Thoracic aorta (tissue), 2 donors: ENCODE measurements around the gene SLC12A4. TPM values are rescaled to one million over a fixed set of nuclear protein-coding genes. Genes with fewer than 3 reads are reported as not detected.

Experiments
- ATAC-seq: fragments of 150-250 bp; one replicate; pipeline ENCODE4 v1.8.0; 2017; ENCODE audit warnings: low read depth; ENCODE audit not compliant: insufficient number of reproducible peaks, low FRiP score
- DNase-seq: peaks from one replicate; pipeline ENCODE4 v3.0.0-alpha.2; 2020; ENCODE audit warnings: low spot score
- H3K27ac ChIP-seq, 2 donors: fragments of 200-600 bp; sonication (generic); 1 replicate in 1 of 2; 2 replicates in 1 of 2; pipeline ENCODE4 v1.5.1; 2016; ENCODE audit warnings: mild to moderate bottlenecking in 2 of 2, moderate library complexity in 2 of 2
- H3K27me3 ChIP-seq: fragments of 200-600 bp; sonication (generic); replicated peaks from 2 replicates; pipeline ENCODE4 v1.6.0; 2016; ENCODE audit warnings: mild to moderate bottlenecking; ENCODE audit not compliant: insufficient read depth
- H3K36me3 ChIP-seq: fragments of 200-600 bp; sonication (generic); one replicate; pipeline ENCODE4 v1.5.1; 2016
- H3K4me1 ChIP-seq, 2 donors: fragments of 200-600 bp; sonication (generic); 1 replicate in 1 of 2; 2 replicates in 1 of 2; pipeline versions ENCODE4 v1.5.1 to v1.6.0; 2016; ENCODE audit warnings: low read depth in 2 of 2, mild to moderate bottlenecking in 1 of 2; ENCODE audit not compliant: control insufficient read depth in 1 of 2
- H3K4me3 ChIP-seq: fragments of 200-600 bp; sonication (generic); 2 replicates; pipeline ENCODE4 v1.5.1; 2016; ENCODE audit warnings: mild to moderate bottlenecking
- H3K9me3 ChIP-seq: fragments of 200-600 bp; sonication (generic); 2 replicates; pipeline ENCODE4 v1.5.1; 2016
- total RNA-seq, 2 donors: library from RNA; depleted of rRNA; stranded (reverse); fragments of >200 nt; gene quantifications; one replicate each; pipeline versions ENCODE4 v1.1.0 to v1.2.3, GENCODE V29; 2016
- TF ChIP-seq, protein P1 (sequence below): fragments of 200-600 bp; sonication (generic); IDR thresholded peaks from one replicate; pipeline ENCODE4 v1.5.1; 2019; ENCODE audit warnings: antibody characterized with exemption

Gene SLC12A4
- total RNA-seq, 2 donors from 2014 or later = 163 to 168 TPM

DNA sequence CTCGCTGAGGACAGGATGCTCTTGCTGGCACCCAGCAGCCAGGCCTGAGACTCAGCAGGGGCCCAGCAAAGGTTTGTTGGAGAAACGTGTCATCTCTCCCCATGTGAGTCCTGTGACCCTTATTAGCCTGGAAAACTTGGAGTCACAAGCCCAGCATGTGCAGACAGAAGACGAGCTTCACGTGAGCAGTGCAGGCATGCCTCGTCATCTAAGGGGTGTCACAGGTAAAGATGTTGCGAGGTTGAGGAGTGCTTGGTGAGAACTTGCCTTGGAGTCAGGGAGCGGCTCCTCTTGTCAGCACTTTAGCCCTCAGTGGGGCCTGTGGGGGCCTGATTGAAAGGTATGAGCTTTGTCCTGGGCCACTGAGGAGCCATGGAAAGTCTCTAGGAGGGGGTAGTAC is 34.6 kb downstream of the SLC12A4 start:
- H3K36me3 ChIP-seq = peaks cover 14% of the 10 kb centered on the region
- no peaks in the 10 kb centered on the region for H3K27me3 ChIP-seq
- TF ChIP-seq, protein P1, sequence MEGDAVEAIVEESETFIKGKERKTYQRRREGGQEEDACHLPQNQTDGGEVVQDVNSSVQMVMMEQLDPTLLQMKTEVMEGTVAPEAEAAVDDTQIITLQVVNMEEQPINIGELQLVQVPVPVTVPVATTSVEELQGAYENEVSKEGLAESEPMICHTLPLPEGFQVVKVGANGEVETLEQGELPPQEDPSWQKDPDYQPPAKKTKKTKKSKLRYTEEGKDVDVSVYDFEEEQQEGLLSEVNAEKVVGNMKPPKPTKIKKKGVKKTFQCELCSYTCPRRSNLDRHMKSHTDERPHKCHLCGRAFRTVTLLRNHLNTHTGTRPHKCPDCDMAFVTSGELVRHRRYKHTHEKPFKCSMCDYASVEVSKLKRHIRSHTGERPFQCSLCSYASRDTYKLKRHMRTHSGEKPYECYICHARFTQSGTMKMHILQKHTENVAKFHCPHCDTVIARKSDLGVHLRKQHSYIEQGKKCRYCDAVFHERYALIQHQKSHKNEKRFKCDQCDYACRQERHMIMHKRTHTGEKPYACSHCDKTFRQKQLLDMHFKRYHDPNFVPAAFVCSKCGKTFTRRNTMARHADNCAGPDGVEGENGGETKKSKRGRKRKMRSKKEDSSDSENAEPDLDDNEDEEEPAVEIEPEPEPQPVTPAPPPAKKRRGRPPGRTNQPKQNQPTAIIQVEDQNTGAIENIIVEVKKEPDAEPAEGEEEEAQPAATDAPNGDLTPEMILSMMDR = no peak
- DNase-seq (no peak), ATAC-seq (no peak)
- peaks cover 17 to 21% of the 10 kb centered on the region in 2 donors for H3K4me1 ChIP-seq
- H3K27ac ChIP-seq = no peak overlapping the region
- no peak overlapping the region for H3K4me3 ChIP-seq
- H3K9me3 ChIP-seq = no peaks in the 10 kb centered on the region

DNA sequence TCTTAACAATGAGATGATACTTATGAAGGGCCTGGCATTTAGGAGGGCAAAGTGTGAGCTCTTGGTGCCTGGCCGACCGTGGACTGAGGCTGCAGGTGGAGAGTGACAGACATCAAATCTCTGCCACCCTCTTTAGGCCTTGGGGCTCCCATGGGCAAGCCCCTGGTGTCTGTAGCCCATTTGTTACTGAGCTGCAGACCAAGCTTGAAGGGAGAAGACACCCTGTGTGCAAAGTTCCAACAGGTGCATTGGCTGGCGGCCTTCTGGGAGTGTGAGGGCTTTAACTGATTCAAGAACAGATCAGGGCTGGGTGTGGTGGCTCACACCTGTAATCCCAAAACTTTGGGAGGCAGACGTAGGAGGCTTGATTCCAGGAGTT is 36.0 kb downstream of the SLC12A4 start:
- Histone ChIP-seq H3K4me1 (peaks cover 16 to 20% of the 10 kb centered on the region in 2 donors), H3K9me3 (no peaks in the 10 kb centered on the region), H3K4me3 (no peak overlapping the region), H3K27me3 (no peaks in the 10 kb centered on the region), H3K27ac (no peak overlapping the region), H3K36me3 (peaks cover 20% of the 10 kb centered on the region)
- TF ChIP-seq, protein P1 = no peak
- ATAC-seq (no peak), DNase-seq (no peak)

DNA sequence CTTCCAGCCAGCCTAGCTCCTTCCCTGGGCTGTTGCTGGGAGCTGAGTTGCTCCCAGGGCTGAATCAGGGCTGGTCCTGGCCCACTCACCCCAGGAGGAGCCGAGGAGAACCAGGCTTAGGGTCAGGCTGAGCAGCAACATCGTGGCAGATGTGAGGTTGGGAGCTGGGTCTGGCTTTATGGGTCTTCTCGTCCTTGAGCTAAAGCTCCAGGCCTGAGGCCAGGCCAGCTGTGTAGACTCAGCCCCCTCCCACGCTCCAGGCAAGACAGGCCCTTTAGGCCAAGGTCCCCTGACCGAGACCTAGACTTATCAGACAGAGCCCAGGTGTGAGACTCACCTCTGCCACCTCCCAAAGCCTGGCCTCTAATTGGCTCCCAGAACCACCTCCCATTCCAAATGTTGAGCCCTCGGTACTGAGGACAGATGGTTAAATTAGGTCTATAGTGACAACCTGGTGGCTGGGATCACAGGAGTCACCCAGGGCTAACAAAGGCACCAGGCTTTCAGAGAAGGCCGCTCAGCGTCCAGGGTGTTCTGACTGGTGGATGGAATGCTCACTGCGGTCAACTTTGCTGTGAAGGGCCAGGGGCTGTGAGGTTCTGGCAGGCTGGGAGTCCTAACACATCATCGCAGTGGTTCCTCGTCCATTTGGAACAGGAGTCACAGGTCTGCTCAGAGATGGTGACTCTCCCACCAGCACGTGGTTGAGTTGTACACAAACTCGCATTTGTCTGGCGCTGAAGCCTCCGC is 36.5 kb downstream of the SLC12A4 start, which contains the start of gene CTRL:
CTRL (minus strand) TSS at position 151 of the 750 bp plus-strand sequence; CDS start at position 141, 10 bp downstream.
- no peaks in the 10 kb centered on the region for H3K27me3 ChIP-seq
- H3K36me3 ChIP-seq = peaks cover 22% of the 10 kb centered on the region
- H3K4me1 ChIP-seq = peaks cover 11 to 17% of the 10 kb centered on the region in 2 donors
- H3K9me3 ChIP-seq = no peaks in the 10 kb centered on the region
- TF ChIP-seq, protein P1 = no peak
- no peak within 1 kb of the TSS for H3K27ac ChIP-seq
- DNase-seq (no peak), ATAC-seq (no peak)
- no peak within 1 kb of the TSS for H3K4me3 ChIP-seq

DNA sequence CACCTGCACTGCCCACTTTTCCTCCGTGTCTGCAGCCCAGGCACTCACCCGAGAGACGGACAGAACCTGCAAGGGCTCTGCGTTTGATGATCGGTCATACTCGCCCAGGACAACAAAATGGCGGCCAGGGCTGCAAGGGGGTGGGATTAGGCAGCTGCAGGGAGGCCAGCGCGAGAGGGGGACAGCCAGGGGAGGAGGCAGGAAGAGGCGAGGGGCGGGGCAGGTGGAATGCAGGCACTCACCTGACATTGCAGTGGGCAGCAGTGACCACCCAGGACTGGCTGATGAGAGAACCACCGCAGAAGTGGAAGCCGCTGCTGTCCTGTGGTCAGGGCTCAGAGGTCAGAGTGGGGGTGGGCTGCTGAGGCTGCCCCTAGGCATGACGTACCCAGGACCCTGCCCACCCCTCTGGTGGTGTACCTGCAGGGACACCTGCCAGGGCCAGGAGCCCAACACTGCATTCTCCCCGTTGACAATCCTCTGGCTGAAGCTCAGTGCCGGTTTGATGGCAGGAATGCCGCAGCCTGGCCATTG is 37.7 kb downstream of the SLC12A4 start:
- no peak for ATAC-seq
- no peaks in the 10 kb centered on the region for H3K27me3 ChIP-seq
- TF ChIP-seq, protein P1 = no peak
- H3K27ac ChIP-seq = no peak overlapping the region
- H3K4me3 ChIP-seq = no peak overlapping the region
- H3K9me3 ChIP-seq = no peaks in the 10 kb centered on the region
- no peak for DNase-seq
- H3K36me3 ChIP-seq = peaks cover 22% of the 10 kb centered on the region
- peaks cover 14 to 27% of the 10 kb centered on the region in 2 donors for H3K4me1 ChIP-seq

DNA sequence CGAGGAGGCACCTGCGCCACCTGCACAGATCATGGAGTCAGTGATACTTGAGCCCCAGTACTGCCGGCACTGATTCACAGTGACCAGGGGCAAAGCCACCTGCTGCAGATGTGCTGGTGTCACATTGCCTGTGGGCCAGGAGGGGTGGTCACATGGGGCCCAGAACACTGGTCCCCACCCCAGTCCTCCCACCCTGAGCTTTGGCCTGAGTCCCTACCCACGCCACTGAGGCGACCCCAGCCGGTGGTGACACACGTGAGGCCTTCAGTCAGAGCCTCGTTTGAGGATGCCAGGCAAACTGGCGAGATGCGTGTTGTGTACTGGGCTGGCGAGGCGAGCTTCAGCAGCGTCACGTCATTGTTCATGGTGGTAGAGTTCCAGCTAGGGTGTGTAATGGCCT is 38.2 kb downstream of the SLC12A4 start:
- TF ChIP-seq, protein P1 = no peak
- Histone ChIP-seq H3K4me1 (peaks cover 15 to 29% of the 10 kb centered on the region in 2 donors), H3K9me3 (no peaks in the 10 kb centered on the region), H3K4me3 (no peak overlapping the region), H3K27me3 (no peaks in the 10 kb centered on the region), H3K36me3 (peaks cover 22% of the 10 kb centered on the region), H3K27ac (no peak overlapping the region)
- DNase-seq (no peak), ATAC-seq (no peak)
